Renal cortex interstitium (tissue), 11 donors: ENCODE data around the gene EPAS1. TPM values are rescaled to one million over a fixed set of nuclear protein-coding genes. Genes with fewer than 3 reads are reported as not detected.
"Not testable (repeated sequence)": the region's sequence is repeated elsewhere in the genome, so short reads cannot be mapped to it uniquely, and the experiment has no call there.

ENCODE experiments used
- DNase-seq, 11 donors: peaks; one replicate each; pipeline ENCODE4 v3.0.0-alpha.2; 2013; ENCODE audit warnings: low read depth in 9 of 11, low spot score in 4 of 11; ENCODE audit errors: extremely low read depth in 1 of 11
- polyA plus RNA-seq, 3 donors: library from polyadenylated mRNA; unstranded; fragments of 120-200 nt; gene quantifications; one replicate each; pipeline ENCODE4 v1.2.1, GENCODE V29; 2013; ENCODE audit not compliant: insufficient read length in 3 of 3

The EPAS1 gene
- polyA plus RNA-seq, 3 donors: 42.0 to 61.4 (median 47.3) TPM

DNA sequence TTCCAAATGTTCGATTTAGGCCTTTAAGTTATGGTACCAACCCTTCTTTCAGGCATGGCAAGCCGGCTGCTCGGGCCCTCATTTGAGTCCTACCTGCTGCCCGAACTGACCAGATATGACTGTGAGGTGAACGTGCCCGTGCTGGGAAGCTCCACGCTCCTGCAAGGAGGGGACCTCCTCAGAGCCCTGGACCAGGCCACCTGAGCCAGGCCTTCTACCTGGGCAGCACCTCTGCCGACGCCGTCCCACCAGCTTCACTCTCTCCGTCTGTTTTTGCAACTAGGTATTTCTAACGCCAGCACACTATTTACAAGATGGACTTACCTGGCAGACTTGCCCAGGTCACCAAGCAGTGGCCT is 87.2 kb downstream of the EPAS1 start:
- no peak for DNase-seq

DNA sequence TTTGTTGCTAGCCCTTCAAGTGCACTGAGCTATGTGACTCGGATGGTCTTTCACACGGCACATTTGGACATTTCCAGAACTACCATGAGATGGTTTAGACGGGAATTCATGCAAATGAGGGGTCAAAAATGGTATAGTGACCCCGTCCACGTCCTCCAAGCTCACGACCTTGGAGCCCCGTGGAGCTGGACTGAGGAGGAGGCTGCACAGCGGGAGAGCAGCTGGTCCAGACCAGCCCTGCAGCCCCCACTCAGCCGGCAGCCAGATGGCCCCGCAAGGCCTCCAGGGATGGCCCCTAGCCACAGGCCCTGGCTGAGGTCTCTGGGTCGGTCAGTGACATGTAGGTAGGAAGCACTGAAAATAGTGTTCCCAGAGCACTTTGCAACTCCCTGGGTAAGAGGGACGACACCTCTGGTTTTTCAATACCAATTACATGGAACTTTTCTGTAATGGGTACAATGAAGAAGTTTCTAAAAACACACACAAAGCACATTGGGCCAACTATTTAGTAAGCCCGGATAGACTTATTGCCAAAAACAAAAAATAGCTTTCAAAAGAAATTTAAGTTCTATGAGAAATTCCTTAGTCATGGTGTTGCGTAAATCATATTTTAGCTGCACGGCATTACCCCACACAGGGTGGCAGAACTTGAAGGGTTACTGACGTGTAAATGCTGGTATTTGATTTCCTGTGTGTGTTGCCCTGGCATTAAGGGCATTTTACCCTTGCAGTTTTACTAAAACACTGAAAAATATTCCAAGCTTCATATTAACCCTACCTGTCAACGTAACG is 88.8 kb downstream of the EPAS1 start:
- no peak for DNase-seq

DNA sequence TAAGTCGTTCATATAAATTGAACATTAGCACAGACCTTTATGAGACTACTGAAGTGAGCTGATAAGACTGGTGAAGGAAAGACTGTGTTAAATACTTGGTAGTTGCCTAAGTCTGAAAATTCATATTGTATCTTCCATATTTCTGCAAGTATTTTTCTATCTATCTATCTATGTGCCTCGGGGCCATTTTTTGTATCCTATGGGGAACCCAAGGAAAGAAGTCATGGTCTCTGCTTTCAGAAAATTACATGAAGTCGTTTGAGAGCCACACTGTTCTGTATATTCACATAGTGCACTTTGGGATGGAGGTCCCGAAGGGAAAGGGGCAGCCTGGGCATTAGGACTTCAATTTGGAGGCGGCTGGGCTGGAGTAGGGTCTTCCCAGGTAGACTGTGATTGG is 89.6 kb downstream of the EPAS1 start:
- DNase-seq: no peak

DNA sequence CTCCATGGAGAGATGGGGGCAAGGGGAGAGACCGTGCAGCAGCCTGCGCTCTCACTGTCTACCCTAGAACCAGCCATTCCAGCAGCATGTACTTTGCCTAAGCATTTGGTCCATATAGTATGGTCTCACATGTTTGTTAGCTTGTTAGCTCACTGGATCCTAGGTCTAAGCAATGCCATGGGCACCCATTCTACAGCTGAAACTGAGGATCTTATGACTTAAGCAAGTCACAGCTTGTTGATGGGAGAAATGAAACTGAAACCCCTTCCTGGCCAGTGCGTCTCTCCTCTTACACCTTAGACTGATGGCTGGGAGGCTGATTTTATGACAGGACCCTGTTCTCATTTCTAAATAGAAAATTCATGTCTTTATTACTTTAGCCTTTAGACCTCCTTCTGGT is 90.1 kb downstream of the EPAS1 start:
- no peak for DNase-seq

DNA sequence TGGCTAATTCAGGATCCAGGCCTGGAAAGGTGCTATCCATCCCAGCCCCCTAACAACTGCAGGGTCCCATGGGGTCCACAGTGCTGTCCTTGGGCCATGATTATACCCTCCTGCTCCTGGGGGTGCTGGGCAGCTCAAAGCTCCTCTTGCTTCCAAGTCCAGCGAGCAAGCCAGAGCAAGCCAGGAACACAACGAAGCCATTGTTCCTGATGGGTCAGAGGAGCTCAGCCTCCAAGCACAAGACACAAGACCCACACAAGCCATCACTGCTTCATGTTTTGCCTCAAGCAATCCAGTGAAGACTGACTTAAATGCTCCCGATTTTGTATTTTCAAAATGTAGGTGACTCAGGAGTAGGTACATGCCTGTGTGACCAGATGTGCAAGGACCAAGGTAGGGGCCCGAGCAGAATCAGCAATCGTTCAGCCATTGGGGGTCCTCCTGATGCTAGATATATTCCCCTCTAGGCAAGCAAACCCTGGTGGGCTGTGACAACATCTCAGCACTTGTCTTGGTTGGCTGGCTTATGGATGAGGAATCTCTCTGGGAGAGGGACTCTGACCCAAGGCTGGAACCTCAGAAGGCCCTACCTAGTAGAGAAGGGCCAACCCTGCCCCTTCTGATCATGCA is 90.8 kb downstream of the EPAS1 start:
- DNase-seq: no peak

DNA sequence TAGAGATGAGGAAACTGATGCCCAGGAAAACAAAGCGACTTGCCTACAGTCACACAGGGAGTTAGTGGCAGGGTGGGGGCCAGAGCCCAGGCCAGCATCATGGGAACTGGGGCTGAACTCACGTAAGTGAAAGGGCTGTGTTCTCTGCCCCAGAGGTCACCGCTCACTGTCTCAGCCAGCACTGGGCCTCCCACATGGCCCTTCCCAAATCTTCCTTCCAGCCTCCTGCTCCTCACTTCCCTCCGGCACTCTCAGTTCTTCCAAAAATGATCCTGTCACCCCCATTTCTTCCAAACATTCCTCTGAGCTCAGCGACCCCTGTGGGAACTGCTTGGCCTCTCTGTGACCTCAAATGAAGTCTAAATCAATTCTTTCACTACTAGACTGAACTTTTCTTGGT is 91.7 kb downstream of the EPAS1 start:
- DNase-seq: no peak

DNA sequence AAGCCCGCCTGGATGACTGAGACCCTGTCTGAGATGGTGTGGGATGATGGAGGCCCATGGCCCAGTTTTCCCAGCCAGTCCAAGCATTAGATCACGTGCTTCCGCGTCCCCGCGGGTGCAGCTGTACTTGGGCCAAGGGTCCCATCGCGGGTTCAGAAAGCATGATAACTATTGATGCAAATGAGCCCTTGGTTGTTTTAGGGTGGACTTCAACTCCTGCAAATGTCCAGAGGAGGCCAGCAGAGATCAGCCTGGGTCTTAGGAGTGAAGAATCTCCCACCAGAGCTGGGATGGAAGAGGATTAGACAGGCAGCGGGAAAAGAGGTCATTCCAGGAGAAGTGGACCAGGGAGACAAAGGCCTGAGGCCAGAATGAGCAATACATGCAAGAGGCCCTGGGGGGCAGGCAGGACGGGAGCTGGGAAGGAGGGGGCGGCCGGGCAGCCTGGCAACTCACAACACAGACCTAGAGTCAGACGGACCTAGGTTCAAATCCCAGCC is 92.3 kb downstream of the EPAS1 start:
- DNase-seq: no peak

DNA sequence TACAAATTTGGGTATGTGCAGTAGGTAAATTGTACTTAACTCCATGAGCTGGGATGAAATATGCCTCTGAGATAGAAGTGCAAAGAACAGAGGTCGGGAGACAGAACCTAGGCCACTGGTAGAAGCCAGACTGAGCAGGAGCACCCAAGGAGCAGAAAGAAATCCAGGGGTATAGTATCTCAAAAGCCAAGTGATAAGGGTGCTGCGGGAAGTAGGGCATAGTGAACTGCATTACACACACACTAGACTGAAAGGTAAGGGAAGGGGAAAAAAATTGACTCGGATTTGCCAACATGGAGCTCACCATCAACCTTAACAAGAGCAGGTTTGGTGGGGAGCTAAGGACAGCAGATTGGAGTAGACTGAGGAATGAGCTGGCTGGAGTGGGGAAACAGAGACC is 92.8 kb downstream of the EPAS1 start:
- DNase-seq: no peak

DNA sequence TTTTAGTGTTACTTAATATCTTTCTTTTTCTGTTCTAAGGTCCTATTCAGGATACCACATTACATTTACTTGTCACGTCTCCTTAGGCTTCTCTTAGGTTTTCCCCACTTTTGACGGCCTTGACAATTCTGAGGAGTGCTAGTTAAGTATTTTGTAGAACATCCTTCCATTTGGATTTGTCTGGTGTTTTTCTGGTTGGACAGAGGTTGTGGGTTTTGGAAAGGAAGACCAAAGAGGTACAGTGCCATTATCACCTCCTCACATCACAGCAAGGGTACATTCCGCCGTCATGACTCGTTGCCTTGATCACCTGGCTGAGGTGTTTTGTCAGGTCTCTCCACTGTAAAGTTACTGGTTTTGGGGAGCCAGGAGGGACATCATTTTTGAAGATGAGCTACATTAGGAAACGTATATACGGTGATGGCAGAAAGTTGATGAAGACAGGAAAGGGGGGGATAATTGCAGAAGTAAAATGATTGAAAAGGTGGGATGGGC is 93.7 kb downstream of the EPAS1 start:
- no peak for DNase-seq

DNA sequence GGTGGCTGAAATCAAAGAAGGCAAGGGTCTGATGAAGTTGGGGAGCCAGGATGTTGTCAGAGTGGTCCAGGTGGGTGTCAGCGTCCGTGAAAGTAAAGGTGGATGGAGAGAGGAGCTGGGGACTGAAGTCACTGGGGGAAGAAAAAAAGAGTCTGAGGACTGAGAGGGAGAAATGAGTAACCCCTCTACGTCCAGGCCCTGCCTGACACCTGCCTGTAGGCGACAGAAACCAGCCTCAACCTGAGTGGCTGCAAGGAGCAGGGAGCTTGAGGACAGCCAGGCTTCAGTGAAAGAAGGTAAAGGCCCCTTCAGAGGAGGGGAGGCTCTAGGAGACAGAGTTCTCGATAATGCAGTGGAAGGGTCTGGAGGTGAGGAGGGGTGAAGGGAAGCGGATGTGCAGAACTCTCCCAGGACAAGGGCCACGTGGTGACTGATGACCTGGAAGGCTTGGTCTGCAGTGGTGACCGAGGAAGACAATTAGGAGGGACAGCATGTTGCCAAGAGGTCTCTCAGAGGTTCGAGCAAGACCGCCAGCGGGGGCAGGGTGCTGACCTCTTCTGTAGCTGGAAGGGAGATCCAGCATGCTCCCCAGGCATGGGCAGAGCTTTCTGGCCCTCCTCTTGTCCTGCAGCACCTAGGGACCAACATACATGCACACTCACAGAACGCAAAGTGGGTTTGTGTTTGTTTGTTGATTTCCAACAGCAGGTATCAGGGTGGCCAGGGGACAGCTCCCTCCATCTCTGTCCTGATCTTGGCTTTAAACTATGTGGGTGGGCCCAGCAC is 95.5 kb downstream of the EPAS1 start:
- DNase-seq: no peak

DNA sequence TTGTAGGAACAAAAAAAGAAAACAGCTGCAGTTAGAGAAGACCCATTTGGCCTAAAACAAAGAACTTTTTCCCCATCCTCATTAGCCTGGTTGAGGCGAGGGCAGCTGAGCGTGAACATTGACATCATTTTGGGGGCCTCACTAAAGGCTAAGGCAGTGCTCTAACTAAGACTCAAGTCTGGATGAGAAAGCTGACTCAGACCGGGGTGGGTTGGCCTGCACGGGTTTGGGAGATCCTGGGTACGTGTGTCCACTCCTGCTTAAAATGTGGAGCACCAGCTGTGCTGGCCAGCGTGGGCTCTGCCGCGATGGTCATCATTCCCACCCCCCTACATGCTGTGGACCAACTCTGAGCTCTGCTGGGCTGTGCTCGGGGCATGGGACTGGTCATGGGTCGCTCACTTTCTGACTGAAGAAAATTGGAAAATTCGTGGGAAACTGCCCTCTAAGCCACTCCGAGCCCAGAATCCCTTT is 96.2 kb downstream of the EPAS1 start:
- DNase-seq: peak in 1 of 11 donors; percentile 9

DNA sequence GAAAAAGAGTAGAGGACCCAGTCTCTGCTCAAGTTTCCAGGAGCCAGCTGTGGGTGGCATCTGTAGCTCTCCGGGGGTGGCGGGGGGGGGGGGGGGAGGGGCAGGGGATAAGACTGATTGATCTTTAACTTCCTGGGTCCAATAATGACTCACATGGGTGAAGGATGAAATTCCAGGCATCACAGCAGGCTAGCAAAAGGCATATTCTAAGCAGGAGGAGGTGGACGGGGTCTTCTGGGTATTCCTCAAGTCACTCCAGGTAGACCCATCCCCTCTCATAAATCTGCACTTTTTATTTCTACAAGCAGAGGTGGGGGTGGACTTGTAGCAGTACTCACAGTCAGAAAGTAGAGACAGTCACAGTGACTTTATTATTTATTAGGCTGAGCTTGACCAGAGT is 96.7 kb downstream of the EPAS1 start:
- DNase-seq: no peak

DNA sequence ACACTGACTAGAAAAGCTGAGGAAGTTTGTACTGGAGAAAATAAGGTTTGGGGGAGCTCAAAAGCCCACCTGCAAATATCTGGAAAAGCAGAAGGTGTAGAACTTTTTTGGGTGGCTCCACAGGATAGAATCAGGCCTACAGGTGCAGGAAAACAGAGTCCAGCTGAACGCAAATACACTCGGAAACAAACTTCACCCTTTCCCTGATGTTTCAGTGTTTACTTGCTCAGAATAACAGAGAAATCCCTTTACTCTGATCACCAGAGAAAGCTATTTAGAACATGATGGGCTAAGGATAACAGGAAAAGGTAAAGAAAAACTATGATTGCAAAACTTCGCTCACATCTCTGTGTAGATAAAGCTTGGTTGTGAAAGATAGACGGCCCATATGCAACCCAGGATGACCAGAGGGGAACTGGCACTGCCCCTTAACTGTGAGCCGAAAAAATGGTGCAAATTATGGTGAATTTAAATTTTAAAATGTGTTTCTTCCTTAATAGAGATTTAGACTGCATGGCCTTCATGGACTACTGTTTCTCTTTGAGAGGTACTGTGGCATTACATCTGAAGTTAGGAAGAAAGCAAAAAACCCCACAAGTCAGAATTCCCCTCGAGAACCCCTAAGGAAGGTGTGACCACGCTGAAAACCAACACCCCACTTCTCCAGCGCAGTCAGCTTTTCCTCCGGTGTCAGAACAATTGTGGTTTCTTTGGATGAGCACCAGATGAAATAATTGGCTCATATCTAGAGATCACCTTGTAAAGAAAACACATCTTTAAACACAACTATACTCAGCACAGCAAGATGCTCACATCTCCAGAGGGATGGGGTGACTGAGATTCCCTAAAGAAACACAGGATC is 97.7 kb downstream of the EPAS1 start:
- DNase-seq: no peak

DNA sequence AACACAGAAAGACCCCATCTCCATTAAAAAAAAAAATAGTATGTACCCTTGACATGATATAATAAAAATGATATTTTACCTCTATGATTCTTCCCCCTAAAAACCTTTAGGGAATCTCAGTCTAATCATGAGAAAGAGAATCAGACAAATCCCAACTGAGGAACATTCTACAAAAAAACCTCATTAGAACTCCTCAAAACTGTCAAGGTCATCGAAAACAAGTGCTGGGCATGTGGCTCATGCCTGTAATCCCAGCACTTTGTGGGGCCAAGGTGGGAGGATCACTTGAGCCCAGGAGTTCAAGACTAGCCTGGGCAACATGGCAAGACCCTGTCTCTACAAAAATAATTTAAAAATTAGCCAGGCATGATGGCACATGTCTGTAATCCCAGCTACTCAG is 98.5 kb downstream of the EPAS1 start:
- not testable (repeated sequence) for DNase-seq

DNA sequence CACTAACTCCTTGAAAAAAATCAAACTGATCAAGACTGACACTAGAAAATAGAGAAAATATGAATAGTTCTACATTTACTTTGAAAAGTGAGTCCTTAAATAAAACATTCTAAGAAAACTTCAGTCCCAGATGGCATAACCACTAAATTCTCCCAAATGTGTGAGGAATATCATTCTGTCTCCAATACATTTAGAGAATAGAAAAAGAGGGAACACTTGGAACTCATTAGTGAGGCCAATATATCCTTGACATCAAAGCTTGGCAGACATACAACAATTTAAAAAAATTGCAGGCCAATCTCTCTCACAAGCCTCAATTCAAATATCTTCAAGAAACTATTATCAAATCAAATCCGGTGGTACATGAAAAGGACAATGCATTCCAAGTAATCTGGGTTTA is 102.8 kb downstream of the EPAS1 start:
- no peak for DNase-seq

DNA sequence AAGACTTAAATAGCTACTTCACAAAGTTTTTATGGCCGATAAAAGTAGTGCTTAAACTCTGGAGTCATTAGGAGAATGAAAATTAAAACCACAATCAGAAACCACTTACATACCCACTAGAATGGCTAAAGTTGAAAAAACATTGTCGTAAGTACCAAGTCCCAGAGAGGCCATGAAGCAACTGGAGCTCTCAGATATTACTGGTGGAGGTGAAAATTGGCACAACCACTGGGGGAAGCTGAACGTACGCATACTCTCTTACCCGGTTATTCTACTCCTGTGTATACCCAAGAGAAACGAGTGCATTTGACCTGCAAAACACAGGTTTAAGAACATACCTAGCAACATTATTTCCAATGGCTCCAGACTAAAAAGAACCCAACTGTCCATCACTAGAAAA is 105.7 kb downstream of the EPAS1 start:
- no peak for DNase-seq

DNA sequence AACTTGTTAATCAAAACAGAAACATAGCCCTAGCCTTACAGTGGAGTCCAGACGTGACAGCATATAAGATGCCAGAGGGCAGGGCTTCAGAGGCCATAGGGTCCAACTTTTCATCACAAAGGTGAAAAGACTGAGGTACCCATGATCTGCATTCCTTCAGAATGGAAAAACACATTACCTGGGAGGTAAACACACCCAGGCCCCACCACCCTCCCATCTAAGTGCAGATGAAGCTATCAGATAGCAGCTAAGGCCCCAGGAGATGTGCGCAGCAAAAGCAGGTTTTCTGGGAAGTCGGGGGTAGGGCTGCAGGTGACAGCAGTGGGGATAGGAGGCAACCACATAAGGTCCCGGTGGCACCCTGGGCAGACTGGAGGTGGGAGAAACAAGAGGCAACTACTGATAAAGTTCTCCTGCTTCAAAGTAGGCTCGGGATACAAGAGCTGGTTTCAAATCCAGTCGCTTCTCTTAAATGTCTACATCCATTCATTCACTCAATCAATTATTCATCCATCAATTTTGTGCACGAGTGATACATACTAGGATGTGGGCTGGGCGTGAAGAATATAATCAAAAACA is 107.1 kb downstream of the EPAS1 start:
- DNase-seq: no peak

DNA sequence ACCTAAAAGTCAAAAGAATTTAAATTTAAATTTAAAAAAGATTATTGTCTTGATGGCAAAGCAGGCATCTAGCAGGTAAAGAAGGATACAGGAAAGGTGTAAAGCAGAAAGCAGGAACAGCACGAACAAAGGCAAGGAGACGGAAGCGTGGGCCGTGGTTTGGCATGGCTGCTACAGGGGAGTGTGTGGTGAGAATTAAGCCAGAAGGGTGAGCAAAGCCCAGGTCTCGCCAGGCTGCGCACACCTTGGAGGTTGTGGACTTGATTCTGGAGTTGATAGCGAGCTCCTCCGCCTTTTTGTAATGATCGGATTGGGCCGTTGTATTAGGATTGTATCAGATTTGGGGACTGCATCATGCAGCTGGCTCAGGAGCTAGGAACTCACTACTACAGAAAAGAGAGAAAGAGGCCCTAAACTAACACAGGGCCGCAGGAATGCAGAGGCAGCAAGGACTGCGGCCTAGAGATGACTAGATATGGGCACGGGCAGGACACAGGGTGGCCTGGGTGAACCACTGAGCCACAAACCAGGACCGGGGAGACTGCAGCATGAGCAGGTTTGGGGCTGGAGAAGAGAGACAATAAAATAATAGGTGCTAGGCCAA is 110.7 kb downstream of the EPAS1 start:
- no peak for DNase-seq
